HG03025 (cell line): Measurements from ENCODE around the gene GSE1.

Experiments
- ATAC-seq: cut with Tn5 transposase; IDR thresholded peaks from one replicate; pipeline ENCODE4 v1.9.1; 2021; ENCODE audit warnings: mild to moderate bottlenecking, moderate library complexity; ENCODE audit not compliant: unreplicated experiment, low FRiP score

Gene GSE1

GRCh38 chr16:85644093-85644712, 31.1 kb downstream of the GSE1 start:
- ATAC-seq = no peak

- no peak for ATAC-seq
Measured at GRCh38 chr16:85645021-85645589, 32.0 kb downstream of the GSE1 start.

DNA sequence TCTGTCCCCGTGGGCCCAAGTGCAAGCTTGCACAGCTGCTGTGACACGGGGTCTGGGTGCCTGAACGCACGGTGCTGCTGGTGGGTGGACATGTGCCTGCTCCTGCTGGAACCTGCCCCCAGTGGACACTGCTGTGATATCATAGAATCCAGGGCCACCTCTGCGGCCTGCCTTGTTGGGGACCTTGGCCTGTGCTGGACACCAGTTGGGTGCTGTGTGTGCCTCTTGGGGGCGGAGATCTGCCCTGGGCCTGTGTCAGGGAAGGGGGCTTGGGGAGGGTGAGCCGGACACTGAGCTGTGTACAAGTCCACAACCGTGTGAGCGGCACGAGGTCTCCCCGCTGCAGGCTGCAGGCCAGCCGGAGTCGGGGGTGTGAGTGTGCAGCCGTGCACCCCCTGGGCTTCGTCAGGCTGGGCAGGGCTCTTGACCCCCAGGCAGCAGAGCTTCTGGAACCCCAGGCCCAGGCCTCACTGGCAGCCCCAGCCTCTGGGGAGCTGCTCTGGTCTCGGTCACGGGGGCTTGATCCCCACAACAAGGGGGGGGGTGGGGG, 33.3 kb downstream of the GSE1 start:
- no peak for ATAC-seq

DNA sequence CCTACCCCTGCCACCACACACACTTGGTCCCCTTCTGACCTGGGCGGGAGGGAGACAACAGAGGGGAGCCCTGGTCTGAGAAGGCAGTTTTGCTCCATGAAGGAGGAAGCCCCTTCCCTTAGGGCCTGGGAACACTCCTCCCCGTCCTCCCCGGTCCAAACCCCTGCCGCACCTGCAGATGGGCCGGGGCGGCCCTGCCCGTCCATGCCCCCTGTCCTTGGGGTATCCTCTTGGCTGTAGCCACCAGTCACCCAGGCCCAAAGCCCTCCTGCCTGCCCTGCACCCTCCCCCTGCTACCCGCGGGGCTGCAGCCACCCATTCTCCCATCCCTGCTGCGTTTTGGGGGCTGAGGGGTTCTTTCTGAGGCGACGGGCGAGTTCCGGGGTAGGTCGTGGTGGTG, 33.9 kb downstream of the GSE1 start:
- no peak for ATAC-seq

- ATAC-seq = no peak
Measured at GRCh38 chr16:85648070-85648714, 35.1 kb downstream of the GSE1 start.

- ATAC-seq = no peak
Measured at GRCh38 chr16:85648805-85649204, 35.7 kb downstream of the GSE1 start.

DNA sequence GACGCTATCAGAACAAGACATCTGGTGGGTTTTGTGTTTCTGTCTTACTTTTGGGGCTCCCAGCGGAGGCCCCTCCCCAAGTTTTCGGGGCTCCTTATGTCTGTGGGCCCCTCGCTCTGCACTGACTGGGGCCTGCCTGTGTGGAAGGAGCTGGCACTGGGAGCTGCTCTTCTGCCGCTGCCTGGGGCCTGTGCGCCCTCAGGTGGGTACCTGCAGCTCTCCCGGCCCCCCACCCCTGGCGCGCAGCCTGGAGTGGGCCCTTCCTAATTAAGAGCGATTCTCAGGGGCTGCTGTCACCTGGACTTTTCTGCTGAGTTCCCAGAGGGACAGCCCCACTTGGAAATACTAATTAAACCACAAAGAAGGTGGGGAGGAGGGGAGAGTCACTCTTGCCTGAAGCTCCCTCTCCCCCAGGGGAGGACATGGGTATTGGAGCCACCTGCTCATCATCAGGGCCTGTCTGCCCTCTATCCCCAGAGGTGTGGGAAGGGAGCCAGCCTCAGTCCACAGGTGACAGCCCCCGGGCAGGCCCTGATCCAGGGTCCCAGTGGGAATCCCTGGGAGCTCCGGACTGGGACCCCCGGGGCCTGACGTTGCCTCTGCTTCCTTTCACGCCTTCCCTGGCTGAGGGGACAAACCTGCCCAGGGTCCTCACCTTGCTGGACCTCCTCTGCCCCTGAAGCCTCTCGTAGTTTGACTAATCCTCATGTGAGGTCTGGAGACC, 36.5 kb downstream of the GSE1 start:
- ATAC-seq = no peak

DNA sequence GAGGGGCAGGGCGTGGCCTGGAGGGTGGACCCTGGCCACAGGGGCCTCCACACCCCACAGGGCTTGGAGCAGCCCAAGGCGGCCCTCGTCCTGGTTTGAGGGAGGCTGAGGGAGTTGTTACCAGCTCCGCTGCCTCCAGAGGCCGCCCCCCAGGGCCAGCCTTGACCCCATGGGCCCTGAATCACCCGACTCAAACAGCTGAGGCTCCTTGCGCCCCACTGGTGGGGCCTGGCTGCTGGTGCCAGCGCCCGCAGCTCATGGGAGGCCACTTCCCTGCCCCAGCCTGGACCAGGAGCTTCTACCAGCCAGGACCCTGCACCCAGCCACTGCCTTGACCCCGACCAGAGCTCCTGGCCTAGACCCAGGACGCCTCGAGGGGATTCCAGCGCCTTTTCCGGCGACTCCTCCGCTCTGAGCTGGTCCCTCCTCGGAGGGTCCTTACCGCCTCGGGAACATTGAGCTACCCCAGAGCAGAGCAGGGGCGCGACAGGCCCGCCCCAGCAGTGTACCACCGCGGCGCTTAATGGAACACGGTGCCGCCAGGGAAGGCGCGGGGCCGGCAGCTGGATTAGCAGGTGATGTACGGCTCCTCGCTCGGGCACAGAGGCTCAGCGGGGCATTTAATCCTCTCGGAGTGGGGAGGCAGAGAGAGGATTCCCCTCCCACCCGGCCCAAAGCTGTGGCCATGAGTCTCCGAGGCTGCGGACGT, 37.2 kb downstream of the GSE1 start:
- no peak for ATAC-seq

GRCh38 chr16:85650844-85651628, 37.9 kb downstream of the GSE1 start:
- no peak for ATAC-seq

- ATAC-seq = no peak
Measured at GRCh38 chr16:85651629-85652430, 38.7 kb downstream of the GSE1 start.

- no peak for ATAC-seq
Measured at GRCh38 chr16:85652431-85653221, 39.5 kb downstream of the GSE1 start.

DNA sequence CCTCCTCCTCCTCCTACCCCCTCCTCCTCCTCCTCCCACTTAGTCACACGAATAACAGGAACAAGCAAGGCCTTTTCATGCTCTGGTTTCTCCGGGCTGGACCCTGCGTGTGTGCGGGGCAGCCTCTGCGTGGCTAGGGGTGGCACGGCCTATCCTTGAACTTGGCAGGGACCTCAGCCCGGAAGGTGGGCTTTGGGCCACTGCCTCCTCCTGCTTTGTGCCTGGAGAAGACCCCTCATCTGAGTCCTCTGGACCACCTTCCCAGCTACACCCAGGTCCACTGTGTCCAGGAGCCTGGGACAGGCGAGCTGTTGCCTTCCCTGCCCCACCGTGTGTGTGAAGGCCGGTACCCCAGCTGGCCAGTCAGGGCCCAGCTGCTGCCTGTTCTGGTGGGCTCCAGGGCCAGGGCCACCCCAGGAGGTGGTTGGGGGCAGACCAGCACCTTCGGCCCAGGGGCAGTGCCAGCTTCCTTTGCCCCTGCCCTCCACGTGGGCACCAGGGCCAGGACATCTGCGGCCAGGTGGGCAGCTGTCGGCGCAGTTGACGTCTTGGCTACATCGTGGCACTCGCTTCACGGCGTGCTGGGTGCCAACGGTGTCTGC, 40.3 kb downstream of the GSE1 start:
- ATAC-seq = no peak

- no peak for ATAC-seq
Measured at GRCh38 chr16:85654251-85655095, 41.4 kb downstream of the GSE1 start.

DNA sequence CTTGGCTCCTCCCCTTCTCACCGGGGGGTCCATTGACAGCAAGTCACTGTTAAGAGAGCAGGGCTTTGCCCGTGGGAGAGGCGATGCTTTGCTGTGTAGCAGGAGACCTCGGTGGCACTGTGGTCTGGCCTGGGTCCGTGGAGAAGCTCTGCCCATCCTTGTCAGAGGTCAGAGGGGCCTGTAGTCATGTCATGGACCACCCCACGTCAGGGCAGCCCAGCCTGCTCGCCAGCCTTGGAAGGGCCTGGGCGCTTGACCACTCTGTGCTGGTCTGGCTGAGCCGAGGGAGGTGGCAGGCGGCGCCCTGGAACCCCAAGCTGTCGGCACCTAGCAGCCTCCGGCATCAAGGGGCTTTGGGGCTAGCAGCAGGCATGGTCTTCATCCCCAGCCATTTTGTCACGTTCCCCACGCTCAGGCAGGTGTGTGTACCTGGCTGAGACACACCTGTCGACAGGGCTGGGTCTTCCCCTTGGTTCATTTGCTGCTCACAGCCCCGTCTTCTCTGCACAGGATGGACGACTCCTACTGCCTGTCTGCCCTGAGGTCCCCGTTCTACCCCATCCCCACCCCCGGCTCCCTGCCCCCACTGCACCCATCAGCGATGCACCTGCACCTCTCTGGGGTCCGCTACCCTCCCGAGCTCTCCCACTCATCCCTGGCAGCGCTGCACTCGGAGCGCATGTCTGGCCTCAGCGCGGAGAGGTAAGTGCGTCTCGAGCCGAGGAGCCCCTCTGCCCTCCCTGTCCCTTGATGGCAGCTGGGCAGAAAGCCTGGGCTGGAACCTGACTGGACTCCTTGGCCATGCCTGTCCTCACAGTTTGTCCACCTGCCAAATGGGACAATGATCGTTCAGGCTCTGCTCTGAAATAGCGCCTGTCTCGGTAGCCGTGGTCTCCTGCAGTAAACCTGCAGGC, 42.4 kb downstream of the GSE1 start:
- ATAC-seq = no peak

DNA sequence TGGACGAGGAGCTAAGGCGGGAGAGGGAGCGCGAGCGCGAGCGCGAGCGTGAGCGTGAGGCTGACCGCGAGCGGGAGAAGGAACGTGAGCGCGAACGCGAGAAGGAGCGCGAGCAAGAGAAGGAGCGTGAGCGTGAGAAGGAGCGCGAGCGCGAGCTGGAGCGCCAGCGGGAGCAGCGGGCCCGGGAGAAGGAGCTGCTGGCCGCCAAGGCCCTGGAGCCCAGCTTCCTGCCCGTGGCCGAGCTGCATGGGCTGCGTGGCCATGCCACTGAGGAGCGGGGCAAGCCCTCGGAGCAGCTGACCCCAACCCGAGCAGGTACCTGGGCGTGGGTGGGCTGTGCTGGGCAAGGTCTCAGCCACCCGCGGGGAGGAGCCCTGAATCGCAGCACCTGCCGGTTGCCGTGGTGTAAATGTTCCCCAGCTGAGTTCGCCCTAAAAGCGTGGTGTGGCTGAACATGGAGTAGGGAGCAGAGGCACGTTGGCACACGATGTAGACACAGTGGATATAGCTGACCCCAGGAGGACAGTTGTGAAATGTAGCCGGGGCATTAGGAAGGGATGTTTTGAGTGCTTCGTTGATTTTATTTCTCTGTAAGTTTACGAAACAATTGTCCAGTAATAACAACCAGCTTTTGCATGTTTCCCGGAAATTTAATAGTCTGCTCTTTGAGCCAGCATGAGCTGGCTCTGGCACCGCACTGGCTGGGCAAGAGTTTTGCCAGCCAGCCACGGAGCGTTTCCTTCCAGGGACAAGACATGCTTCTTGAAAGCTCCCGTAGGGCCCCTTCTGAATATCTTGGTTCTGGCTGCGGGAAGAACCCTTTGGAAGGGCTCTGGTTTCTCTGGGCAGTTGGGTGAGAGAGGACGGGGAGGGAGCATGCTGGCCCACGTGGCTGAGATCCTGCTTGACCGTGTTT, 43.5 kb downstream of the GSE1 start:
- no peak for ATAC-seq
